ENCODE data around the gene CHCHD6.

The CHCHD6 gene

DNA sequence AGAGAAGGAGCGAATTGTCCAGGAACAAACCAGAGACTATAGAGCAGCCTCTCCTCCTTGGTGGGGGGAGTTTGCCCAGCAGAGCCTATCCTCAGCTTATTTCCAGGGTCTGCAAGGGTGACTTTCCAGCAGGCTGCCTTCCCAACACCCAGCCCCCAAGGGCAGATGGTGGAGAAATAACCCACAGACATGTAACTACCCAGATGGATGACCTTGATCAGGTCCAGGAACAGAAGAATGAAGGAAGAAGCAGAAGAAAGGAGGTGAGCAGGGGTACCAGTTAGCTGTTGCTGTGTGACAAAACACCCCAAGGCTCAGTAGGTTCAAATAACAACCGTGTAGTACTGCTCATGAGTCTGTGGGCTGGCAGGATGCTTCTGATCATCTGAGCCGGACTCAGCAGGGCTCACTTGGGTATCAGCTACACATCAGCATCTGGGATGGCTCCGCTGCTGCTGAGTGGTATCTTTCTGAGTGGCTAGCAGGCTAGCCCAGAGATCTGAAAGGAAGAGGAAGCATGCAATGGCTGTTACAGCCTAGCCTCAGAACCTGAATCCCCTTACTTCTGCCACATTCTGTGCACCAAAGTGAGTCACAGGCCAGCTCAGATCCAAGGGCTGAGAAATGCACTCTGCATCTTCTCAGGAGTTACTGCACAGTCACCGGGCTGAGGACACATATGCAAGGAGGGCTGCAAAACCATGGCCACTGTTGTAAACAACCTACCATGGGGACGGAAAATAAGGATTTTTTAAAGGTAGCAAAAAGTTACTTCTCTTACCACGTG is 26.9 kb upstream of the CHCHD6 start:
- Histone ChIP-seq H3K9me3 (ENCODE audit: insufficient read depth, low read depth, low read length) (peaks cover 4% of the 10 kb centered on the region; the same call in 1 of the 2 replicates), H3K4me3 (ENCODE audit: low read length) (no peak overlapping the region), H3K9ac (ENCODE audit: low read depth, low read length) (no peak overlapping the region), H3K4me1 (ENCODE audit: insufficient read depth, low read length) (no peaks in the 10 kb centered on the region), H3K36me3 (ENCODE audit: insufficient read depth, low read depth, low read length) (no peaks in the 10 kb centered on the region), H3K27ac (ENCODE audit: low read length) (no peak overlapping the region), H3K27me3 (ENCODE audit: insufficient read depth, low read length) (peaks cover 48% of the 10 kb centered on the region)

DNA sequence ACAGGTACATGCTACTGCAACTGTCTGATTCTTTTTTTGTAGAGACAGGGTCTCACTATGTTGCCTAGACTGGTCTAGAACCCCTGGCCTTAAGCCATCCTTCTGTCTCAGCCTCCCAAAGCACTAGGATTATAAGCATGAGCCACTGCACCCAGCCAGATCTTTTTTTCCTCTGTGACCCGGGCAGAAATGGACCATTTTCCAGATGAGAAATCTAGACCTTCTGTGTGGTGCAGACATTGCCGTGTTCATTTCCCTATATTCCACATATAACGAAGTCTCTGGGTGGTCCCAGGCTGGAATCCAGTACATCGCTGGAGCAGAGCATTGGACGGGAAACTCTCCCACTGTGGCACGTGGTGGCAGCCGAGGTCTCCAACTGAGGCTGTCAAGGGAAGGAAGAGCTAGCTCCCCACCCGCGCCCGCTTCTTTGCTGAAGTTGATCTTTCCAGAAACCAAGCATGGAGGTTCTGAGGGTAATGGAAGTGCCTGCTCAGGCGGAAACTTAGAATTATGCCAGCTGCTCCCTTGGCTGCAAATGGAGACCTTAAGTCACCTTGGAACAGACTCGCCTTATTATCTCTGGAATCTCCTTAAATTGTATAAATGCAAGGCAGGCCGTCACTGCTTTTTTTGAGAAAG is 26.1 kb upstream of the CHCHD6 start:
- peaks cover 48% of the 10 kb centered on the region for H3K27me3 ChIP-seq (ENCODE audit: insufficient read depth, low read length)
- H3K36me3 ChIP-seq (ENCODE audit: insufficient read depth, low read depth, low read length): no peaks in the 10 kb centered on the region
- no peak overlapping the region for H3K27ac ChIP-seq (ENCODE audit: low read length)
- no peaks in the 10 kb centered on the region for H3K4me1 ChIP-seq (ENCODE audit: insufficient read depth, low read length)
- H3K9me3 ChIP-seq (ENCODE audit: insufficient read depth, low read depth, low read length): peaks cover 4% of the 10 kb centered on the region; the same call in 1 of the 2 replicates
- H3K4me3 ChIP-seq (ENCODE audit: low read length): no peak overlapping the region
- H3K9ac ChIP-seq (ENCODE audit: low read depth, low read length): no peak overlapping the region

DNA sequence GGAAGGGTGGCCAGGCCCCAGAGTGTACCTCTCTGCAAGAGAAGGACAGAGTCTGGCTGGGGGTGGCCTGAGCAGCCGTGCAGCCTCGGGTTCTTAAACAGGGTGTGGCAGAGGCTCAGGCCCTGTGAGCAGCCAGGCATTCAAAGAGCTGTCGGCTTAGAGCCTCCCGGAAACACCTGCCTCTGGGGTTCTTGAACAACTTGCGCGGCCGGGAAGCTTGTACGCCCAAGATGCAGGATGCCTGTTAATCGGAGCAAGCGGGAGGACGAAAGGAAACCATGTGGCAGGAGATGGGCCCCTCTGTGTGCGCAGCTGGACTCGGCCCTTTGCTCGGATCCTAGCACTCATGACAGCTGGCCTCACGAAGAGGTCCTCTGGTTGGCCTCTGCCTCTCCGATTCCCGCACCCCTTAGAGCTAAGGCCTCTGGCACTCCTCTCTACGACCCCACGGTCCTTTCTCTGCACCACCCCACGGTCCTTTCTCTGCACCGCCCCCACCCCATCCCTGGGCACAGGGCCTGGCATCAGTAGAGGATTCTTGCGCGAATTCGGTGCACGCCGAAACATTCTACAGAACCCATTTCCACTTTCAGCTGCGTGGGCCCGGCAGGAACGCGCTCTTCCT is 25.2 kb upstream of the CHCHD6 start:
- Histone ChIP-seq H3K27ac (ENCODE audit: low read length) (no peak overlapping the region), H3K27me3 (ENCODE audit: insufficient read depth, low read length) (peaks cover 48% of the 10 kb centered on the region), H3K9ac (ENCODE audit: low read depth, low read length) (no peak overlapping the region), H3K36me3 (ENCODE audit: insufficient read depth, low read depth, low read length) (no peaks in the 10 kb centered on the region), H3K4me1 (ENCODE audit: insufficient read depth, low read length) (no peaks in the 10 kb centered on the region), H3K9me3 (ENCODE audit: insufficient read depth, low read depth, low read length) (peaks cover 3% of the 10 kb centered on the region; the same call in 1 of the 2 replicates), H3K4me3 (ENCODE audit: low read length) (peak overlapping the region; percentile 35; the same call in 1 of the 2 replicates)

DNA sequence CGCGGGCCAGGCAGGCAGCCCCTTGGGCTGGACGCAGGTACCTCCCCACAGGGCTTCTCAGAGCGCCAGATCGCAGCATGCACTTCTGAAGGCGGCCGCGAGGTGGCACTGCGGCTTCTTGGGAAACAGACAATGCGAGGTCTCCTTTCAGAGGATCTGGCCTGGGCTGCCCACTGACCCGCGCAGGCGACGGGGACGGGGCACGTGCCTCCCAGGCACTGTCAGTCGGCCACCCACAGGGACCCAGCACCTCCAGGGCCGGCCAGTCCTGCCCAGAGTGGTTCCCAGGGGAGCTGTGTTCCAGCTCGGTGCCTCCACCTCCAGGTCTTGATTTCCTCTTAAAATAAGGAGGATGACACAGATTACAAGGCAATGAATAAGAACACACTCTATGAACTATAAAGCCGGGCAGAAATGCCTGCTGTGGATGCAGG is 24.7 kb upstream of the CHCHD6 start:
- Histone ChIP-seq H3K4me3 (ENCODE audit: low read length) (peak overlapping the region; percentile 35; the same call in 1 of the 2 replicates), H3K4me1 (ENCODE audit: insufficient read depth, low read length) (no peaks in the 10 kb centered on the region), H3K36me3 (ENCODE audit: insufficient read depth, low read depth, low read length) (no peaks in the 10 kb centered on the region)

DNA sequence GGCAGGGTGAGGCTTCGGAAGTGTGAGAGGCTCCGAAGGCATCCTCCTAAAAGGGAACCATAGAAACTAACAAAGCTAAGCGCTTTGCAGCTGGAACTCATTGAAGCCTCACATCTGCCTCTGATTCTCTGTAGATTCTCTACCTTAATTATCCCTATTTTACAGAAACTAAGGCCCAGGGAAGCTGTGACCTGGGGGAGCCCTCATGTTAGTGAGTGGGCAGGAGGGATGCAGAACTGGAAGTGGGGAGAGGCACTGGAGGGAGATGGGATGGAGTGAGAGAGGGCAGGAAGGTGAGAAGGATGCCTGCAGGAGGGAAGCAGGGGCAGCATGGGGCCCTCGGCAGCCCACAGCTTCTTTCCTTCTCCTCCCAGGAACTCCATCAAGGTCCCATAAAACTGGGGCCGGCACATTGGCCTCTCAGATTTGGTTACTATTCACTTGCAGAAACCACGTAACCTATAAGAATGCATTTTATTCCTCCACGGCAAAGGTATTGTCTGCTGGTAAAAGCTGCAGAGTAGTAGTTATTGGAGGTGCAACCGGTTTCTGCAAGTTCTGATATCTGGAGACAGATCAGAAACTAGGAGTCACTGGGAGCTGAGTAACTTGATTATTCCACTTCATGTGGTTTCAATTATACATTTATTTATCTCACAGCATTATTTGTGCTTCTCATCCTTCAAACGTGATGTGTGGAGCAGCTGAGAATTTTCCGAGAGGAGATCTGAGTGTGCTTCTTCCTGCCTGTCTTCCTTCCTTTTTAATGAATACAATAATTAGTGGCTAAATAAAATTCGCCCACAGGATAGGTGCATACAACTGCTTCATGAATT is 24.0 kb upstream of the CHCHD6 start:
- Histone ChIP-seq H3K4me3 (ENCODE audit: low read length) (no peak overlapping the region), H3K9ac (ENCODE audit: low read depth, low read length) (no peak overlapping the region), H3K4me1 (ENCODE audit: insufficient read depth, low read length) (no peaks in the 10 kb centered on the region)

More for the DNA sequence above, 24.7 kb upstream of the CHCHD6 start:
- H3K27me3 ChIP-seq (ENCODE audit: insufficient read depth, low read length): peaks cover 48% of the 10 kb centered on the region
- no peak overlapping the region for H3K9ac ChIP-seq (ENCODE audit: low read depth, low read length)
- no peaks in the 10 kb centered on the region for H3K9me3 ChIP-seq (ENCODE audit: insufficient read depth, low read depth, low read length)
- H3K27ac ChIP-seq (ENCODE audit: low read length): no peak overlapping the region

DNA sequence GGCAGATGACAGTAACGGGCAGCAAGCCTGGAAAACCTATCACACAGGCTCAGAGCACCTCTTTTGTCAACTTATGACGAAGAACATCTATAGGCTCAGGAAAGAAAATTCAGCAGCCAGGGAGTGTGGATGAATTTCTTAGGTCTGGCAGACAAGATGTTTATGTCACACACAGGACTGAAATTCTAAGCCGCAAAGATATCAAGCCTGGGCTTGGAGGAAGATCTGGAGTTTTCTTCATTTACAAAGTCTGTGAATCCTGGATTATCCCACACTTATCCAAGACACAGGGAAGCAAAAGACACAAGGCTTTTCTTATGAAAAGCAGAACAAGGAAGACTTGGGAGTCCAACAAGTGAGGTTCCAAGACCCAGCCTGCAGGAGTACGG is 23.4 kb upstream of the CHCHD6 start:
- H3K9me3 ChIP-seq (ENCODE audit: insufficient read depth, low read depth, low read length): no peaks in the 10 kb centered on the region
- no peak overlapping the region for H3K27ac ChIP-seq (ENCODE audit: low read length)
- no peak overlapping the region for H3K4me3 ChIP-seq (ENCODE audit: low read length)
- no peak overlapping the region for H3K9ac ChIP-seq (ENCODE audit: low read depth, low read length)
- H3K36me3 ChIP-seq (ENCODE audit: insufficient read depth, low read depth, low read length): no peaks in the 10 kb centered on the region
- H3K27me3 ChIP-seq (ENCODE audit: insufficient read depth, low read length): peaks cover 48% of the 10 kb centered on the region
- no peaks in the 10 kb centered on the region for H3K4me1 ChIP-seq (ENCODE audit: insufficient read depth, low read length)

More for the DNA sequence above, 24.0 kb upstream of the CHCHD6 start:
- Histone ChIP-seq H3K9me3 (ENCODE audit: insufficient read depth, low read depth, low read length) (no peaks in the 10 kb centered on the region), H3K27ac (ENCODE audit: low read length) (no peak overlapping the region), H3K36me3 (ENCODE audit: insufficient read depth, low read depth, low read length) (no peaks in the 10 kb centered on the region), H3K27me3 (ENCODE audit: insufficient read depth, low read length) (peaks cover 48% of the 10 kb centered on the region)

DNA sequence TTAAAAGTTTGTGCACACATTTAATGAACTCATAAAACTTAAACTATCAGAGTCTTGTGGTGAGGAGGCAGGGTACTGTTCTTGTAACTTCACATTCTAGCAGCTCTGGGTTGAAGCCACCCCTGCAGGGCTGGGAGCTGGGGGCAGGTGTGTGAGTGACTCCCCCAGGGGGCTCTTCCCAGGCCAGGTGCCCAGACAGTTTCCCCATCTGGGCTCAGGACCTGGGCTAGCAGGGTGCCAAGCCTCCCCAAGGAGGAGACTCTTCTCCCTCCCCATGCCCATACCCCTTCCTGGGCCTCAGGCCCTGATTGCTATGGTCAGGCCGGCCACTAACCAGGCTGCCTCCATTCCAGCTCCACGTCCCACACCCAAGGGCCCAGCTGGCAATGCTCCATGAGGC is 22.0 kb upstream of the CHCHD6 start:
- H3K4me1 ChIP-seq (ENCODE audit: insufficient read depth, low read length): no peaks in the 10 kb centered on the region
- H3K9me3 ChIP-seq (ENCODE audit: insufficient read depth, low read depth, low read length): no peaks in the 10 kb centered on the region
- no peak overlapping the region for H3K9ac ChIP-seq (ENCODE audit: low read depth, low read length)
- H3K4me3 ChIP-seq (ENCODE audit: low read length): no peak overlapping the region
- no peak overlapping the region for H3K27ac ChIP-seq (ENCODE audit: low read length)
- no peaks in the 10 kb centered on the region for H3K36me3 ChIP-seq (ENCODE audit: insufficient read depth, low read depth, low read length)
- H3K27me3 ChIP-seq (ENCODE audit: insufficient read depth, low read length): peaks cover 44% of the 10 kb centered on the region

DNA sequence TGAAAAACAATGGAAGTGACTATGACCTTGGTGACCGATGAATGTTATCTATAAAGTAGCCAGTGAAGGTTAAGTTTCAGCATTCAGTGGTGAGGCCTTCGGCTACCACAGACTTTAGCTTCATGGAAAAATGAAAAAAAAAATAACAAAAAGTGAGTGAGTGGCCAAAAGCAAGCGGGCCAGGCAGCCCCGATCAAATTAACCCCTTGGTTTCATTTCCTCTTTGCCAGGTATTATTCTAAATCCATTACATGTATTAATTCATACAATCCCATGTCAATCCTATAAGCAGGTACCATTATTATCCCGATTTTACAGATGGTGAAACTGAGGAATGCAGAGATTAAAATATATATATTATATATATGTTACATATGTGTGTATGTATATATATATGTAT is 21.0 kb upstream of the CHCHD6 start:
- Histone ChIP-seq H3K9me3 (ENCODE audit: insufficient read depth, low read depth, low read length) (no peaks in the 10 kb centered on the region), H3K27ac (ENCODE audit: low read length) (no peak overlapping the region), H3K9ac (ENCODE audit: low read depth, low read length) (no peak overlapping the region), H3K4me1 (ENCODE audit: insufficient read depth, low read length) (no peaks in the 10 kb centered on the region), H3K4me3 (ENCODE audit: low read length) (no peak overlapping the region), H3K27me3 (ENCODE audit: insufficient read depth, low read length) (peaks cover 33% of the 10 kb centered on the region), H3K36me3 (ENCODE audit: insufficient read depth, low read depth, low read length) (no peaks in the 10 kb centered on the region)

DNA sequence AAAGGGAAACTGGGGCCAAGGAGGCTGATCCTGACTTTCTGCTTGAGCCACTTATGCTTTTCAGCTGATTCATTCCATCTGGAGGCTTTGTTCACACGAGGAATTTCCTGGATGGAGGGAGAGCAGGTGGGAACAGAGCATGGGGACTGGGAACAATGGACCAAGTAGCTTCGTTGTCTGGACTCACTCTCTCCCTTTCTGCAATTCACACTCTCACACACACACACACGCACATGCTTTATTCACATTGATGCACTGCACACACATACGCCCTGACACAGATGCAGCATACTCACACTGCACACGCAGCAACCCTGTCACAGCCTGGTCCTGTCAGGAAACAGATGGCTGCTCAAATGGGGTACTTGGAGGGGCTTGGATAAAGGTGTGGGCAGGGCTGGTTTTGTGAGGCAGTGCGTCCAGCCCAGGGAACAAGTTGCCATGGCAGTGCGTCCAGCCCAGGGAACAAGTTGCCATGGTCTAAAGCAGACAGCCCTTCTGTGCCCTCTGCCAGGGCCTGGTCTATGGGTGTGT is 19.8 kb upstream of the CHCHD6 start:
- no peaks in the 10 kb centered on the region for H3K9me3 ChIP-seq (ENCODE audit: insufficient read depth, low read depth, low read length)
- H3K27ac ChIP-seq (ENCODE audit: low read length): no peak overlapping the region
- no peaks in the 10 kb centered on the region for H3K36me3 ChIP-seq (ENCODE audit: insufficient read depth, low read depth, low read length)
- H3K9ac ChIP-seq (ENCODE audit: low read depth, low read length): no peak overlapping the region
- peaks cover 22% of the 10 kb centered on the region for H3K27me3 ChIP-seq (ENCODE audit: insufficient read depth, low read length)
- no peaks in the 10 kb centered on the region for H3K4me1 ChIP-seq (ENCODE audit: insufficient read depth, low read length)
- no peak overlapping the region for H3K4me3 ChIP-seq (ENCODE audit: low read length)

DNA sequence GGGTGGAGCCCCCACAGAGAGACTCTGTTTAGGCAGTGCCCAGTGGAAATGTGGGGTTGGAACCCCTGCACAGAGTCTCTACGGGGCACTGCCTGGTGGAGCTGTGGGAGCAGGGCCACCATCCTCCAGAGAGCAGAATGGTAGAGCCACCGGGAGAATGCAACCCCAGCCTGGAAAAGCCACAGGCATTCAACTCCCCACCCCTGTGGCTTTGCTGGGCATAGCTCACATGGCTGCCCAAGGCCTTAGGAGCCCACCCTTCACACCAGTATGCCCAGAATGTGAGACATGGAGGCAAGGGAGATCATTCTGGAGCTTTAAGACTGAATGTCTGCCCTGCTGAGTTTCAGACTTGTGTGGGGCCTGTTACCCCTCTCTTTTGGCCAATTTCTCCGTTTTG is 19.0 kb upstream of the CHCHD6 start:
- Histone ChIP-seq H3K4me3 (ENCODE audit: low read length) (no peak overlapping the region), H3K9me3 (ENCODE audit: insufficient read depth, low read depth, low read length) (no peaks in the 10 kb centered on the region), H3K4me1 (ENCODE audit: insufficient read depth, low read length) (no peaks in the 10 kb centered on the region)

DNA sequence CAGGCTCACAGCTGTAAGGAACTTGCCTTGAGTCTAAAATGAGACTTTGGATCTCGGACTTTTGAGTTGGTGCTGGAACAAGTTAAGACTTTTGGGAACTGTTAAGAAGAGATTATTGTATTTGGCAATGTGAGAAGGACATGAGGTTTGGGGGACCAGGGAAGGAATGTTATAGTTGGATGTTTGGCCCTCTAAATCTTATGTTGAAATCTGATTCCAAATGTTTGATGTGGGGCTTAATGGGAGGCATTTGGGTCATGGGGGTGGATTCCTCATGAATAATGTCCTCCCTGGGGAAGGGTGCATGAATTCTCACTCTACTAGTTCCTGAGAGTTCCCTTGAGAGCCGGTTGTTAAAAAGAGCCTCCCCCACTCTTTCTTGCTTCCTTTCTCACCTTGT is 18.5 kb upstream of the CHCHD6 start:
- H3K9me3 ChIP-seq (ENCODE audit: insufficient read depth, low read depth, low read length): no peaks in the 10 kb centered on the region
- no peak overlapping the region for H3K4me3 ChIP-seq (ENCODE audit: low read length)
- peaks cover 10% of the 10 kb centered on the region for H3K27me3 ChIP-seq (ENCODE audit: insufficient read depth, low read length)
- H3K36me3 ChIP-seq (ENCODE audit: insufficient read depth, low read depth, low read length): no peaks in the 10 kb centered on the region
- no peak overlapping the region for H3K9ac ChIP-seq (ENCODE audit: low read depth, low read length)
- H3K27ac ChIP-seq (ENCODE audit: low read length): no peak overlapping the region
- H3K4me1 ChIP-seq (ENCODE audit: insufficient read depth, low read length): no peaks in the 10 kb centered on the region

More for the DNA sequence above, 19.0 kb upstream of the CHCHD6 start:
- Histone ChIP-seq H3K36me3 (ENCODE audit: insufficient read depth, low read depth, low read length) (no peaks in the 10 kb centered on the region), H3K9ac (ENCODE audit: low read depth, low read length) (no peak overlapping the region), H3K27me3 (ENCODE audit: insufficient read depth, low read length) (peaks cover 14% of the 10 kb centered on the region), H3K27ac (ENCODE audit: low read length) (no peak overlapping the region)
